Measurements from ENCODE around the gene TAF4. TPM values are rescaled to one million over a fixed set of nuclear protein-coding genes. Genes with fewer than 3 reads are reported as not detected.

TAF4 gene
- total RNA-seq, 1 donor from 2014 or later, result 2.6 TPM

DNA sequence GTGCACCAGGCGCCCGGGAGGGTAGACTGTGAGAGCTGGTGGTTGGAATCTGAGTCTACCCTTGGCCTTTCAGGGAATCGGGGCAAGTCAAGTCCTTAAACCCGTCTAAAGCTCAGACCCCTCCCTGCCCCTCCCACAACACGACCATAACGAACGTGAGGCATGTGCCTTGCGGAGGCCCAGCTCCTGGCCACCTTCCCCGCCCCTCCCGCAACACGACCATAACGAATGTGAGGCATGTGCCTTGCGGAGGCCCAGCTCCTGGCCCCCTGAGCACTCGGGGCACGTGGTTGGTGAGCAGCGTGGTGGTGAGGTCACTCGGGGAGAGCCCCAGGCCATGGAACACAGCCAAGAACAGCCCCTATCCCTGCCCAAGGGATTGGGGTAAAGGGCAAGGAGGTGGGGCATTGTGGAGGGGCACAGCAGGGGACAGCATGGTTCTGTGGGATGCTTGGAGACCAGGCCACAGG is 132.2 kb downstream of the TAF4 start:
- DNase-seq (ENCODE audit: low read depth in 2 of 2), result no peak

DNA sequence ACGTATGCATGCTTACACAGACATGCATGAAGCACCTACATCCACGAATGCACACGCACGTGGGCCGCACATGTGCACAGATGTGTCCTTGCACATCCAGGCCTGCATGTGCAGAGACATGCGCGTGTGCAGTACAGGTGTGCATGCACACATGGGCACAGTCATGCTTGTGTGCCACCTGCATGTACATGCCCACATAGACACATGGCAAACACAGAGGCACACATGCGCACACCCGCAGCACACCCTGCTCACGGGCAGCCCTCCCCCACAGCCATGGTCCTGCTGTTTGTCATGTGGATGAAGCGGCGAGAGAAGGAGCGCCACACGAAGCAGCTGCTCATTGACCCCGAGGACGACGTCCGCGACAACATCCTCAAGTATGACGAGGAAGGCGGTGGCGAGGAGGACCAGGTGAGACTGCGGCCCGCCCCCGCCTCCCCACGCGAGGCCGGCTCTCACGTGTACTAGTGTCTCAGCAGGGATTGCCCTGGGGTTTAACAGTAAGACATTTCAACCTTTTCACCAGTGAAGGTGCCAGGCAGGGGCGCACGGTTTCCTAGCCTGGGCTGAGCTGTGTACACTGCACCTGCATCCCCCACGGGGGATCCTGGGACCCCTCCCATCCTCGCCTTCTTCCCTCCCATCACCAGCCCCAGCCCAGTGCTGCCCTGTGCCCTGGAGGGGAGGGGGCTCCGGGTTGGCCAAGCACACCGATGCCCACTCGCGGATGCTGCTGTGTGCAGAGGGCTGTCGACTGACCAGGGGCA is 132.8 kb downstream of the TAF4 start:
- no peak for DNase-seq (ENCODE audit: low read depth in 2 of 2)

GRCh38 chr20:61932199-61932592 is 133.5 kb downstream of the TAF4 start:
- no peak for DNase-seq (ENCODE audit: low read depth in 2 of 2)

- DNase-seq (ENCODE audit: low read depth in 2 of 2), result no peak
These were observed 134.0 kb downstream of the TAF4 start for GRCh38 chr20:61931476-61932198.

DNA sequence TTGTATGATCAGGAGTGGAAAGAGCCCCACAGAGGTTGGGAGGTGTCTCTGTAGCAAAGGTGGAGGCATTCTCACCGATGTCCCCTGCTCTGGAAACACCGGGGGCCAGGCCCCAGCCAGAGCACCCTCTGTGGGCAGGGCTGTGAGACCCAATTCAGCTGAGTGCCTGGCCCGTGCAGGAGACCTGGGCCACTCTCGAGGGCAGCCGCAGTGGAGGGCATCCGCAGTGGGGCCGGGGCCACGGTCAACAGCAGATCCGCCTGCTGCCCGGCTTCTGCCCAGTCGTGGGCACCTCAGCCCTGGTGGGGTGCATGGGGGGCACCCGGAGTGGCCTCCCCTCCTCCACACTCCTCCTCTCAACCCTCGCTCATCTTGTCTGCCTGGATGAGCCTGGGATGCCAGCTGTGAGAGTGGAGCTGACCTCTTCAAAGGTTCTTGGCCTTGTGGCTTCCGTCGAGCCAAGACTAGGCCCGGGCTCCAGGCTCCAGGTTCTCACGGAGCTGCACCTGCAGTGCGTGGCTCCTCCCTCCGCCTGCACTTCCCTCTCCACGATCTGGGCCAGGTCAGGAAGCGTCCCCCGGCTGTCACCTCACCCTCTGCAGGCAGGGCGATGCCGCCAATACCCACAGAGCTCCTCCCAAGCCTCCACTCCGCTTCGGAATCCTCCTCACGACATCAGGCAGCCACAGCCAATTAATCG is 134.8 kb downstream of the TAF4 start:
- DNase-seq (ENCODE audit: low read depth in 2 of 2), result no peak

- DNase-seq (ENCODE audit: low read depth in 2 of 2), result no peak
These were observed 135.6 kb downstream of the TAF4 start for GRCh38 chr20:61929971-61930666.

- no peak for DNase-seq (ENCODE audit: low read depth in 2 of 2)
These were observed 136.1 kb downstream of the TAF4 start for GRCh38 chr20:61929561-61929960.

- DNase-seq (ENCODE audit: low read depth in 2 of 2), result no peak
These were observed 137.7 kb downstream of the TAF4 start for GRCh38 chr20:61927826-61928541.

DNA sequence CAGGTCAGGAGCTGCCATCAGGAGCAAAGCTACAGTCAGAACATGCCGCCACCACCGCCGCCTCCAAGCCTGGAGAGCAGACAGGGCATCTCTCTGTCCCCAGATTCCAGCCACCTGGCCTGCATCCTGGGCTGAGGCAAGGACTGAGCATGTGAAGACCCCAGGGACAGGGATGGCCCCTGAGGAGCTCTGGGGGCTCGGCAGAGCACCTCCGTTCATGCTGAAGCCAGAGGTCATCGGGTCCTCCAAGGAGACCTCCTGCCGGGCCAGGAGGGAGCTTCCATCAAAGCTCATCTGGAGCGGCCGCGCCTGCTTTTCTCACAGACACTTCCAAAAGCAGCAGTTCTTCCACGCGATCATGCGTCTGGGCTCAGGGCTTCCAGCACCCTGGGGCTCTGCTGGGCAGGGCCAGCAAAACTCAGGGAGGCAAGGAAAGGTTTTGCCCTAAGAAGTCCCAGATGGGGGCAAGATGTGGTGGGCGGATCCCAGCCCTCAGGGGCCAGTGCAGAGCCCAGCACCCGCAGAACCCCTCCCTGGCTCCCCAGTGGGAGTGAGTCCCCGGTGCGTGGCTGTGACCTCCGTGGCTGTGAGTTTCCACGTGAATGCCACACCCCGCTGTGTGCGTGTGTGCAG is 138.4 kb downstream of the TAF4 start:
- no peak for DNase-seq (ENCODE audit: low read depth in 2 of 2)

DNA sequence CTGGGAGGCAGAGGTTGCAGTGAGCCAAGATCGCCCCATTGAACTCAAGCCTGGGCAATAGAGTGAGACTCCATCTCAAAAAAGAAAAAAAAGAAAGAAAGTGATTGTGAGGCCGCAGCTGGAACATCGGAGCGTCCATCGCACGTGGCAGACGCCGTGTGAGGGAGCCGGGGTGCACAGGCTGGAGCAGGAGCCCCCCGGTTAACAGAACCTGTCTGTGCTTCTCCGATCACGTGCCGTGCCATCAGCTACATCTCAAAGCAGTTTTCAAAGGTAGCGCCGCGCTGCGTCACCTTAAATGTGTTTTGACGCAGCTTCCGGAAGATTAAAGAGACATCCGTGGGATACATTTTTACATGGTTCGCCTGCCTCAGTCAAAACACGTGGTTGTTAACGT is 138.9 kb downstream of the TAF4 start:
- no peak for DNase-seq (ENCODE audit: low read depth in 2 of 2)

DNA sequence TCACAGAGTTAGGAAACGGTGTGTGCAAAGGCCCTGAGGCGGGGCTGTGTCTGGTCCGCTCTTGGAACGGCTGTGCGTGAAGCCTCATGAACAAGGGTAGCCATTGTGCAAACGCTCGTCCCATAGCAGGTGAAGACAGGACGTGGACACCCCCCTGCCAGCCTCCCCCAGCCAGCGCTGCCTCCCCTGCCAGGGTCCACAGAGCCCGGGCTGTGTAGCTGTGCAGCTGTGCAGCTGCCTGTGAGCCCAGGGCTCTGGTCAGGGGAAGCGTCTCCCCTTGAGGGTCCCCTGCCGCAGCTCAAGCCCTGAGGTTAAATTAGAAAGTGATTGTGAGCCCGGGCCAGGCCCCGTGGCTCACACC is 139.4 kb downstream of the TAF4 start:
- DNase-seq (ENCODE audit: low read depth in 2 of 2), result no peak

- no peak for DNase-seq (ENCODE audit: low read depth in 2 of 2)
These were observed 140.0 kb downstream of the TAF4 start for GRCh38 chr20:61925555-61926252.

- DNase-seq (ENCODE audit: low read depth in 2 of 2), result no peak
These were observed 140.7 kb downstream of the TAF4 start for GRCh38 chr20:61924858-61925554.

Other genes with a start within 250 kb of the TAF4 start
- 21.1 and 25.0 TPM in 2 replicates for gene LSM14B, start 56.6 kb upstream of the TAF4 start, total RNA-seq
- 293 and 309 TPM in 2 replicates for gene PSMA7, start 77.5 kb upstream of the TAF4 start, total RNA-seq
- 6.8 and 8.1 TPM in 2 replicates for gene SS18L1, start 77.9 kb upstream of the TAF4 start, total RNA-seq
- gene MTG2, start 117.1 kb upstream of the TAF4 start, total RNA-seq, result 7.4 and 10.9 TPM in 2 replicates
- gene HRH3, start 154.4 kb upstream of the TAF4 start, total RNA-seq, result not detected in 2 replicates
- 18.7 and 34.9 TPM in 2 replicates for gene OSBPL2, start 172.6 kb upstream of the TAF4 start, total RNA-seq
- gene ADRM1, start 237.1 kb upstream of the TAF4 start, total RNA-seq, result 69.4 and 77.6 TPM in 2 replicates

All from lung microvascular endothelial cell (primary cell).